OCI-LY3 (cell line): ENCODE data around the gene KDSR.

Source experiments
- H2AFZ ChIP-seq: fragments of 200-600, 300-600 bp; shearing (Covaris generic); 2 replicates; pipeline ENCODE4 v1.6.0; 2014; ENCODE audit warnings: antibody characterized with exemption, low read depth, low read length
- H3K27ac ChIP-seq: fragments of 200-600, 300-600 bp; sonication (generic); 2 replicates; pipeline ENCODE4 v1.5.1; 2014; ENCODE audit warnings: mild to moderate bottlenecking, low read length, moderate library complexity, mixed read lengths
- H3K27me3 ChIP-seq: fragments of 200-600, 300-600 bp; sonication (generic); 2 replicates; pipeline ENCODE4 v1.6.1; 2014; ENCODE audit warnings: low read depth, low read length, mixed read lengths
- H3K36me3 ChIP-seq: fragments of 200-600, 300-600 bp; sonication (generic); replicated peaks from 2 replicates; pipeline ENCODE3; 2014; ENCODE audit warnings: low read depth, low read length, mixed read lengths
- H3K4me1 ChIP-seq: fragments of 300-600, 200-600 bp; sonication (generic); 2 replicates; pipeline ENCODE4 v1.6.1; 2014; ENCODE audit warnings: low read length, mixed read lengths
- H3K4me2 ChIP-seq: fragments of 200-600, 300-600 bp; sonication (generic); 2 replicates; pipeline ENCODE4 v1.6.1; 2014; ENCODE audit warnings: low read length, mixed read lengths
- H3K4me3 ChIP-seq: fragments of 300-600, 200-600 bp; sonication (generic); 2 replicates; pipeline ENCODE4 v1.5.1; 2014; ENCODE audit warnings: antibody characterized with exemption, mild to moderate bottlenecking, low read length, moderate library complexity
- H3K79me2 ChIP-seq: fragments of 300-600, 200-600 bp; shearing (Covaris generic); 2 replicates; pipeline ENCODE4 v1.6.1; 2014; ENCODE audit warnings: mild to moderate bottlenecking, low read length, mixed read lengths
- H3K9ac ChIP-seq: fragments of 300-600, 200-600 bp; shearing (Covaris generic); 2 replicates; pipeline ENCODE4 v1.6.0; 2014; ENCODE audit warnings: mild to moderate bottlenecking, low read length, moderate library complexity
- H3K9me3 ChIP-seq: fragments of 200-600, 300-600 bp; shearing (Covaris generic); 2 replicates; pipeline ENCODE4 v1.6.1; 2014; ENCODE audit warnings: low read length, mixed read lengths; ENCODE audit not compliant: insufficient read depth
- H4K20me1 ChIP-seq: fragments of 200-600, 300-600 bp; sonication (generic); 2 replicates; pipeline ENCODE4 v1.6.1; 2016; ENCODE audit warnings: low read length, mixed read lengths; ENCODE audit not compliant: insufficient read depth
- CTCF ChIP-seq: fragments of 200-600, 300-600 bp; sonication (generic); IDR thresholded peaks from 2 replicates; pipeline ENCODE4 v1.5.1; 2014; ENCODE audit warnings: antibody characterized with exemption, low read length, low read depth
- EZH2phosphoT487 ChIP-seq: fragments of 200-600 bp; shearing (Covaris generic); IDR thresholded peaks from 2 replicates; pipeline ENCODE4 v1.6.1; 2018; ENCODE audit warnings: antibody characterized with exemption, mixed run types, low read depth

The KDSR gene

GRCh38 chr18:63302636-63303405 is 64.2 kb downstream of the KDSR start:
- Histone ChIP-seq H3K9me3 (no peaks in the 10 kb centered on the region), H3K27me3 (no peaks in the 10 kb centered on the region), H3K4me1 (peaks cover 87% of the 10 kb centered on the region), H3K27ac (peak overlapping the region; percentile 63), H3K36me3 (peaks cover 75% of the 10 kb centered on the region), H3K4me3 (peak overlapping the region; percentile 0; the same call in 1 of the 2 replicates), H4K20me1 (peaks cover 99% of the 10 kb centered on the region), H3K4me2 (peak overlapping the region; percentile 36), H3K9ac (peak overlapping the region; percentile 1; the same call in 1 of the 2 replicates), H3K79me2 (peaks cover 100% of the 10 kb centered on the region), H2AFZ (no peak overlapping the region)
- TF ChIP-seq EZH2phosphoT487 (no peak), CTCF (no peak)

GRCh38 chr18:63302220-63302619 is 64.8 kb downstream of the KDSR start:
- Histone ChIP-seq H3K36me3 (peaks cover 75% of the 10 kb centered on the region), H3K4me2 (peak overlapping the region; percentile 36), H2AFZ (no peak overlapping the region)

GRCh38 chr18:63301434-63301833 is 65.6 kb downstream of the KDSR start:
- Histone ChIP-seq H4K20me1 (peaks cover 94% of the 10 kb centered on the region), H2AFZ (no peak overlapping the region), H3K4me2 (peak overlapping the region; percentile 36), H3K9ac (no peak overlapping the region), H3K4me1 (peaks cover 76% of the 10 kb centered on the region), H3K79me2 (peaks cover 100% of the 10 kb centered on the region), H3K27me3 (no peaks in the 10 kb centered on the region), H3K36me3 (peaks cover 74% of the 10 kb centered on the region), H3K27ac (peak overlapping the region; percentile 63), H3K9me3 (no peaks in the 10 kb centered on the region), H3K4me3 (peak overlapping the region; percentile 24)
- no peak for TF ChIP-seq CTCF
- TF ChIP-seq EZH2phosphoT487 = no peak

More at GRCh38 chr18:63302220-63302619, 64.8 kb downstream of the KDSR start:
- Histone ChIP-seq H3K4me3 (peak overlapping the region; percentile 0; the same call in 1 of the 2 replicates), H3K9me3 (no peaks in the 10 kb centered on the region), H3K79me2 (peaks cover 100% of the 10 kb centered on the region), H3K27ac (peak overlapping the region; percentile 63; the same call in 1 of the 2 replicates), H3K4me1 (peaks cover 81% of the 10 kb centered on the region), H3K27me3 (no peaks in the 10 kb centered on the region), H4K20me1 (peaks cover 99% of the 10 kb centered on the region), H3K9ac (peak overlapping the region; percentile 1; the same call in 1 of the 2 replicates)
- TF ChIP-seq EZH2phosphoT487 (no peak), CTCF (no peak)
